Epithelial cell of esophagus (primary cell): ENCODE results near the gene EVC.

Source experiments
- DNase-seq: peaks from one replicate; pipeline ENCODE4 v3.0.0; 2010; ENCODE audit warnings: low read depth
- H3K4me3 ChIP-seq: 2 replicates; pipeline ENCODE4 v1.5.1; 2011; ENCODE audit warnings: mild to moderate bottlenecking, low read length, control low read depth
- CTCF ChIP-seq: IDR thresholded peaks from 2 replicates; pipeline ENCODE4 v1.5.1; 2011; ENCODE audit warnings: low read depth, mild to moderate bottlenecking, low read length, control low read depth, inconsistent platforms; ENCODE audit not compliant: insufficient read depth; ENCODE audit errors: missing control alignments

The EVC gene

GRCh38 chr4:5707366-5707765 is 3.6 kb upstream of the EVC start:
- no peak for DNase-seq
- TF ChIP-seq CTCF = no peak
- H3K4me3 ChIP-seq = peak overlapping the region; percentile 60

- peak; percentile 39 for DNase-seq
- peak overlapping the region; percentile 60 for H3K4me3 ChIP-seq
- TF ChIP-seq CTCF = no peak
Measured at GRCh38 chr4:5707778-5708448, 3.1 kb upstream of the EVC start.

- peak; percentile 39 for DNase-seq
- H3K4me3 ChIP-seq = peak within 1 kb of the TSS; percentile 60
- no peak for TF ChIP-seq CTCF
Measured at GRCh38 chr4:5708449-5709206, 2.4 kb upstream of the EVC start, which contains the start of gene EVC2. Gene EVC2, minus strand, starts transcription at chr4:5708559. Its CDS starts 46 bp downstream, at chr4:5708513.

GRCh38 chr4:5709207-5709575 is 1.8 kb upstream of the EVC start:
- no peak for TF ChIP-seq CTCF
- no peak overlapping the region for H3K4me3 ChIP-seq
- DNase-seq = no peak

GRCh38 chr4:5710065-5710960 is 688 bp upstream of the EVC start:
- DNase-seq = peak; percentile 19
- peak overlapping the region; percentile 59 for H3K4me3 ChIP-seq
- TF ChIP-seq CTCF = peak; percentile 57

GRCh38 chr4:5711479-5712184 is 631 bp downstream of the EVC start:
- no peak for TF ChIP-seq CTCF
- DNase-seq = peak; percentile 43
- peak overlapping the region; percentile 57 for H3K4me3 ChIP-seq
